Smooth muscle cell (in vitro differentiated cells): ENCODE measurements around the gene MBD6. TPM values are rescaled to one million over a fixed set of nuclear protein-coding genes. Genes with fewer than 3 reads are reported as not detected.
"Not testable (repeated sequence)": the region's sequence is repeated elsewhere in the genome, so short reads cannot be mapped to it uniquely, and the experiment has no call there.

Experiments
- DNase-seq: peaks from one replicate; lab custom pipeline; 2025; ENCODE audit not compliant: unreplicated experiment; lab: John Stamatoyannopoulos, UW
- H2AFZ ChIP-seq: fragments of 200-600 bp; sonication (generic); 2 replicates; pipeline ENCODE4 v1.6.0; 2016; ENCODE audit warnings: antibody characterized with exemption, low read depth, mild to moderate bottlenecking
- H3F3A ChIP-seq: fragments of 200-600 bp; sonication (generic); 2 replicates; pipeline ENCODE4 v1.6.0; 2017; ENCODE audit warnings: antibody characterized with exemption, low read depth
- H3K27ac ChIP-seq: fragments of 200-600 bp; sonication (generic); 2 replicates; pipeline ENCODE4 v1.5.1; 2016; ENCODE audit warnings: low read depth, mild to moderate bottlenecking
- H3K27me3 ChIP-seq: fragments of 200-600 bp; sonication (generic); 2 replicates; pipeline ENCODE4 v1.6.1; 2016; ENCODE audit warnings: low read depth, mild to moderate bottlenecking
- H3K36me3 ChIP-seq: fragments of 200-600 bp; sonication (generic); 2 replicates; pipeline ENCODE4 v1.5.1; 2016; ENCODE audit warnings: low read depth
- H3K4me1 ChIP-seq: fragments of 200-600 bp; sonication (generic); 2 replicates; pipeline ENCODE4 v1.5.1; 2016; ENCODE audit warnings: low read depth
- H3K4me2 ChIP-seq: fragments of 200-600 bp; sonication (generic); 2 replicates; pipeline ENCODE4 v1.6.0; 2016; ENCODE audit warnings: mild to moderate bottlenecking
- H3K4me3 ChIP-seq: fragments of 200-600 bp; sonication (generic); 2 replicates; pipeline ENCODE4 v1.5.1; 2016; ENCODE audit warnings: mild to moderate bottlenecking
- H3K79me2 ChIP-seq: fragments of 200-600 bp; sonication (generic); 2 replicates; pipeline ENCODE4 v1.6.0; 2016; ENCODE audit warnings: low read depth, mild to moderate bottlenecking
- H3K9ac ChIP-seq: fragments of 200-600 bp; sonication (generic); 2 replicates; pipeline ENCODE4 v1.6.0; 2016; ENCODE audit warnings: low read depth
- H3K9me3 ChIP-seq: fragments of 200-600 bp; sonication (generic); replicated peaks from 2 replicates; pipeline ENCODE4 v1.5.1; 2016; ENCODE audit warnings: low read depth
- H4K20me1 ChIP-seq: fragments of 200-600 bp; sonication (generic); 2 replicates; pipeline ENCODE4 v1.6.0; 2016; ENCODE audit warnings: low read depth
- CTCF ChIP-seq: fragments of 200-600 bp; sonication (generic); IDR thresholded peaks from 2 replicates; pipeline ENCODE4 v1.5.1; 2017; ENCODE audit warnings: borderline replicate concordance, mild to moderate bottlenecking, antibody characterized with exemption; ENCODE audit not compliant: insufficient read depth, poor library complexity, severe bottlenecking
- WGBS: methylation state at CpG from one replicate; pipeline ENCODE4 v1.1.7; 2016; ENCODE audit warnings: low lambda C conversion rate; 5-methylcytosine and 5-hydroxymethylcytosine counted together
- polyA plus RNA-seq: library from polyadenylated mRNA; unstranded; fragments of >200 nt; fragmentation: Nextera tagmentation; extraction: Ambion mirVana; gene quantifications from 2 replicates; pipeline ENCODE4 v1.2.1, GENCODE V29; 2016
- total RNA-seq: library from RNA; depleted of rRNA; stranded (reverse); fragments of >200 nt; gene quantifications from 2 replicates; pipeline ENCODE4 v1.2.3, GENCODE V29; 2014

MBD6 gene
- total and polyA plus RNA-seq, 2 experiments from 2014 or later: 3.7 to 11.7 TPM

DNA sequence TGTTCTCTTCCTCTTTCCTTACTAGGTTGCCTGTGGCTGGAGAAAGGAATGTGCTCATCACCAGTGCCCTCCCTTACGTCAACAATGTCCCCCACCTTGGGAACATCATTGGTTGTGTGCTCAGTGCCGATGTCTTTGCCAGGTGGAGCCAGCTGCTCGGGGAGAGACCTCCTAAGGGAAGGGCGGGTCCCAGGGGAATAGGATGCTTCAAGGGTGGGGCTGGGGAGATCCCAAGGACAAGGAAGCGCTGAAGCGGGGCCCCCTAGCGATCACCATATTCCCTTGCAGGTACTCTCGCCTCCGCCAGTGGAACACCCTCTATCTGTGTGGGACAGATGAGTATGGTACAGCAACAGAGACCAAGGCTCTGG is 24.5 kb upstream of the MBD6 start:
- Histone ChIP-seq H3K79me2 (peaks cover 10% of the 10 kb centered on the region), H3K27me3 (no peaks in the 10 kb centered on the region), H3K4me3 (no peak overlapping the region), H3K9me3 (no peaks in the 10 kb centered on the region), H3K36me3 (peaks cover 15% of the 10 kb centered on the region), H3K27ac (no peak overlapping the region), H3K4me2 (no peak overlapping the region), H3K9ac (no peak overlapping the region), H4K20me1 (peaks cover 3% of the 10 kb centered on the region), H3F3A (no peaks in the 10 kb centered on the region), H3K4me1 (no peaks in the 10 kb centered on the region), H2AFZ (no peak overlapping the region)
- WGBS: 92% methylated on average over 9 of the region's 9 CpGs
- no peak for TF ChIP-seq CTCF
- no peak for DNase-seq

GRCh38 chr12:57498571-57498970 is 24.1 kb upstream of the MBD6 start:
- Histone ChIP-seq H3K36me3 (peaks cover 15% of the 10 kb centered on the region), H3K4me2 (no peak overlapping the region), H2AFZ (no peak overlapping the region), H4K20me1 (peaks cover 3% of the 10 kb centered on the region), H3K27ac (no peak overlapping the region), H3F3A (no peaks in the 10 kb centered on the region), H3K79me2 (peaks cover 10% of the 10 kb centered on the region), H3K4me3 (no peak overlapping the region), H3K27me3 (no peaks in the 10 kb centered on the region), H3K9ac (no peak overlapping the region), H3K4me1 (no peaks in the 10 kb centered on the region), H3K9me3 (no peaks in the 10 kb centered on the region)
- no peak for TF ChIP-seq CTCF
- 98% methylated on average over 4 of the region's 4 CpGs for WGBS
- no peak for DNase-seq

- Histone ChIP-seq H3K79me2 (peaks cover 10% of the 10 kb centered on the region), H3K36me3 (peaks cover 19% of the 10 kb centered on the region), H3F3A (no peaks in the 10 kb centered on the region), H3K4me1 (no peaks in the 10 kb centered on the region), H3K9me3 (no peaks in the 10 kb centered on the region), H3K27me3 (no peaks in the 10 kb centered on the region), H3K27ac (no peak overlapping the region), H3K4me3 (no peak overlapping the region), H3K4me2 (no peak overlapping the region), H4K20me1 (no peaks in the 10 kb centered on the region), H3K9ac (no peak overlapping the region), H2AFZ (no peak overlapping the region)
- TF ChIP-seq CTCF: no peak
- DNase-seq: no peak
- 97% methylated on average over 11 of the region's 11 CpGs for WGBS
Observed at GRCh38 chr12:57500213-57500612, 22.4 kb upstream of the MBD6 start.

DNA sequence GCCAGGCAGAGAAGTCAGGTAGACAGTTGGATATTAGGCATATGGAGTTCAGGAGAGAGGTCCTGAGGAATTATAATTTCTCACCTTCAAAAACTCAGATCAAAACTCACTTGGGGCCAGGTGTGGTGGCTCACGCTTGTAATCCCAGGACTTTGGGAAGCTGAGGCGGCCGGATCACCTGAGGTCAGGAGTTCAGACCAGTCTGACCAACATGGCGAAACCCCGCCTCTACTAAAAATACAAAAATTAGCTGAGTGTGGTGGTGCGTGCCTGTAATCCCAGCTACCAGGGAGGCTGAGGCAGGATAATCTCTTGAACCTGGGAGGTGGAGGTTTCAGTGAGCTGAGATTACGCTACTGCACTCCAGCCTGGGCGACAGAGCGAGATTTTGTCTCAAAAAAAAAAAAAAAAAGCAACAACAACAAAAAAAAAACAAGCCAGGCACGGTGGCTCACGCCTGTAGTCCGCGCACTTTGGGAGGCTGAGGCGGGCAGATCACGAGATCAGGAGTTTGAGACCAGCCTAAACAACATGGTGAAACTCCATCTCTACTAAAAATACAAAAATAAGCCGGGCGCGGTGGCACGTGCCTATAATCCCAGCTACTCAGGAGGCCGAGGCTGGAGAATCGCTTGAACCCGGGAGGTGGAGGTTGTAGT is 20.2 kb upstream of the MBD6 start:
- H3K27me3 ChIP-seq, H2AFZ ChIP-seq, DNase-seq, H3K4me3 ChIP-seq, H3K4me2 ChIP-seq, H3F3A ChIP-seq, H3K9me3 ChIP-seq, H4K20me1 ChIP-seq, H3K27ac ChIP-seq, H3K4me1 ChIP-seq, H3K9ac ChIP-seq: not testable (repeated sequence)
- Histone ChIP-seq H3K79me2 (peaks cover 21% of the 10 kb centered on the region), H3K36me3 (peaks cover 19% of the 10 kb centered on the region)
- WGBS: 99% methylated on average over 19 of the region's 22 CpGs

DNA sequence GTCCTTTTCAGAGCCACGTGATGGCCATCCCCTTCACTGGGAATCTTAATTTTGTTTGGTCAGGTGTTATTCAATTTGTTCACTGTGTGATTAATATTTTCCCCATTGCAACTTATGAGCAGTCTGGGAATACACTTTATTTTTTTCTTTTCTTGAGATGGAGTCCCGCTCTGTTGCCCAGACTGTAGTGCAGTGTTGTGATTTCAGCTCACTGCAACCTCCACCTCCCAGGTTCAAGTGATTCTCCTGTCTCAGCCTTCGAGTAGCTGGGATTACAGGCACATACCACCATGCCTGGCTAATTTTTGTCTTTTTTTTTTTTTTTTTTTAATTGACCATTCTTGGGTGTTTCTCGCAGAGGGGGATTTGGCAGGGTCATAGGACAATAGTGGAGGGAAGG is 16.1 kb upstream of the MBD6 start:
- not testable (repeated sequence) for H3K9me3 ChIP-seq, H2AFZ ChIP-seq, H4K20me1 ChIP-seq, H3K36me3 ChIP-seq, H3F3A ChIP-seq, H3K27me3 ChIP-seq, H3K27ac ChIP-seq, H3K4me3 ChIP-seq, H3K9ac ChIP-seq, H3K4me1 ChIP-seq, H3K4me2 ChIP-seq, DNase-seq
- 100% methylated on average over 3 of the region's 4 CpGs for WGBS
- H3K79me2 ChIP-seq: peaks cover 27% of the 10 kb centered on the region

DNA sequence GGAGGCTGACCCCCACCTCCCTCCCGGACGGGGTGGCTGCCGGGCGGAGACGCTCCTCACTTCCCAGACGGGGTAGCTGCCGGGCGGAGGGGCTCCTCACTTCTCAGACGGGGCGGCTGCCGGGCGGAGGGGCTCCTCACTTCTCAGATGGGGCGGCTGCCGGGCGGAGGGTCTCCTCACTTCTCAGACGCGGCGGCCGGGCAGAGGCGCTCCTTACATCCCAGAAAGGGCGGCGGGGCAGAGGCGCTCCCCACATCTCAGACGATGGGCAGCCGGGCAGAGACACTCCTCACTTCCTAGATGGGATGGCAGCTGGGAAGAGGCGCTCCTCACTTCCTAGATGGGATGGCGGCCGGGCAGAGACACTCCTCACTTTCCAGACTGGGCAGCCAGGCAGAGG is 14.8 kb upstream of the MBD6 start:
- H3K27me3 ChIP-seq, H2AFZ ChIP-seq, H3K9ac ChIP-seq, H3K27ac ChIP-seq, H3K9me3 ChIP-seq, DNase-seq, H3K4me1 ChIP-seq, H3K4me2 ChIP-seq, H3K4me3 ChIP-seq, H3K36me3 ChIP-seq: not testable (repeated sequence)
- H3K79me2 ChIP-seq: peaks cover 20% of the 10 kb centered on the region
- H3F3A ChIP-seq: peaks cover 20% of the 10 kb centered on the region
- over 99% methylated on average over 24 of the region's 28 CpGs for WGBS
- peaks cover 11% of the 10 kb centered on the region for H4K20me1 ChIP-seq
